Lower lobe of right lung (tissue), 2 donors: ENCODE data around the gene DDX18. TPM values are rescaled to one million over a fixed set of nuclear protein-coding genes. Genes with fewer than 3 reads are reported as not detected.
"Not testable (repeated sequence)": the region's sequence is repeated elsewhere in the genome, so short reads cannot be mapped to it uniquely, and the experiment has no call there.

Experiments
- ATAC-seq, 2 donors: fragments of 200-7000 bp; cut with Tn5 transposase; one replicate each; pipeline ENCODE4 v1.9.1; 2020 to 2022; ENCODE audit warnings: mild to moderate bottlenecking in 2 of 2, moderate library complexity in 2 of 2
- DNase-seq: peaks from one replicate; pipeline ENCODE4 v3.0.0-alpha.2; 2020
- H3K27ac ChIP-seq: fragments of 200-600 bp; one replicate; pipeline ENCODE4 v1.8.0; 2022
- H3K27me3 ChIP-seq: fragments of 200-600 bp; one replicate; pipeline ENCODE4 v1.8.0; 2022; ENCODE audit warnings: low read depth
- H3K36me3 ChIP-seq: fragments of 200-600 bp; one replicate; pipeline ENCODE4 v1.8.0; 2022; ENCODE audit warnings: mild to moderate bottlenecking
- H3K4me1 ChIP-seq: fragments of 200-600 bp; one replicate; pipeline ENCODE4 v1.8.0; 2022
- H3K4me3 ChIP-seq: fragments of 200-600 bp; one replicate; pipeline ENCODE4 v1.8.0; 2022; ENCODE audit warnings: mild to moderate bottlenecking
- H3K9me3 ChIP-seq: fragments of 200-600 bp; one replicate; pipeline ENCODE4 v1.8.0; 2022
- CTCF ChIP-seq: fragments of 200-600 bp; IDR thresholded peaks from one replicate; pipeline ENCODE4 v1.8.0; 2022; ENCODE audit warnings: antibody characterized with exemption, mild to moderate bottlenecking
- intact Hi-C: fragments of 100-400 bp; cut with DNase I; formaldehyde crosslinking; loops from one replicate; pipeline ENCODE4 v1.11.0; 2022
- total RNA-seq: library from RNA; stranded (reverse); fragmentation: NEBNext Ultra II Directional; extraction: Animal tissue kit (Norgen Biotek cat#: 25700); gene quantifications from one replicate; pipeline ENCODE4 v1.2.1, GENCODE V29; 2021
- donor health status: DM: no; HTN: yes; CAD: no; lungs with severe emphysema.

DDX18 gene
- total RNA-seq, 1 donor from 2014 or later = 48.0 TPM

- TF ChIP-seq CTCF = no peak
- H3K27ac ChIP-seq = no peak overlapping the region
- intact Hi-C loops = loop anchor here (10.0 kb wide), 1 partner anchor 192 kb away; no protein-coding TSS in a partner anchor
- H3K27me3 ChIP-seq = no peaks in the 10 kb centered on the region
- peaks cover 8% of the 10 kb centered on the region for H3K36me3 ChIP-seq
- H3K4me1 ChIP-seq = peaks cover 24% of the 10 kb centered on the region
- no peak for ATAC-seq
- no peaks in the 10 kb centered on the region for H3K9me3 ChIP-seq
- no peak for DNase-seq
- no peak overlapping the region for H3K4me3 ChIP-seq
Measured at GRCh38 chr2:117812443-117812842, 2.0 kb upstream of the DDX18 start.

DNA sequence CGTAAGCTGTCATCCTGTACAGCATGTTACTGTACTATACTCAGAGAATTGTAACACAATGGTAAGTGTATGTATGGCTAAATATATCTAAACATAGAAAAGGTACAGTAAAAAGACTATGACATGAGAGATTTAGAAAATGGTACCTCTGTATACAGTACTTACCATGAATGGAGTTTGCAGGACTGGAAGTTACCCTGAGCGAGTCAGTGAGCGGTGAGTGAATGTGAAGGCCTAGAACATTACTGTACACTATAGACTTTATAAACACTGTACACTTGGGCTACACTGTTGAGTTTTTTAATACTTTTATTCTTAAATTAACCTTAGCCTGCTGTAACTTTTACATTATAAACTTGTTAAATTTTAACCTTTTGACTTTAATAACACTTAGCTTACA, 1.5 kb downstream of the DDX18 start:
- intact Hi-C loops = loop anchor here (10.0 kb wide), 1 partner anchor 189 kb away; no protein-coding TSS in a partner anchor
- Histone ChIP-seq H3K36me3 (peaks cover 43% of the 10 kb centered on the region), H3K4me3 (peak overlapping the region; percentile 90), H3K27ac (no peak overlapping the region), H3K27me3 (no peaks in the 10 kb centered on the region), H3K4me1 (peaks cover 25% of the 10 kb centered on the region), H3K9me3 (no peaks in the 10 kb centered on the region)
- no peak for TF ChIP-seq CTCF
- no peak for DNase-seq
- ATAC-seq = no peak

- ATAC-seq = no peak
- intact Hi-C loops = loop anchor here (10.0 kb wide), 1 partner anchor 186 kb away; no protein-coding TSS in a partner anchor
- Histone ChIP-seq H3K27ac (no peak overlapping the region), H3K4me1 (peaks cover 25% of the 10 kb centered on the region), H3K9me3 (no peaks in the 10 kb centered on the region), H3K36me3 (peaks cover 73% of the 10 kb centered on the region), H3K27me3 (no peaks in the 10 kb centered on the region), H3K4me3 (no peak overlapping the region)
- DNase-seq = no peak
- TF ChIP-seq CTCF = no peak
Measured at GRCh38 chr2:117818921-117819320, 4.4 kb downstream of the DDX18 start.

DNA sequence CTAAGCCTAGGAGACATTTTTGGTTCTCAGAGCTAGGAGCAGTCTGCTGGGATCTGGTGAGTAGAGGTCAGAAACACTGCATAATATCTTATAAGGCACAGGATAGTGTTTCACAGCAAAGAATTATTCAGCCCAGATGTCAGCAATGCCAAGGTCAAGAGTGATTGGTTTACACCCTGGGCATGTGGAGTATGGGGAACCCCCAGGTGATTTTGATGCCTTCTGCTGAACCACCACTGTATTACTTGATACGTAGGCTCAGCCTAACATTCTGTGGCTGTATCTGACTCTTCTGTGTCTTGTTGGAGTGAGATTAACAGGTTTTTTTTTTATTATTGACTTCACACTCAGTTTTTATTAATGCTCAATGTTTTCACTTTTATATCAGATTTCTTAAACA, 6.0 kb downstream of the DDX18 start:
- peaks cover 88% of the 10 kb centered on the region for H3K36me3 ChIP-seq
- no peak for ATAC-seq
- no peak for TF ChIP-seq CTCF

DNA sequence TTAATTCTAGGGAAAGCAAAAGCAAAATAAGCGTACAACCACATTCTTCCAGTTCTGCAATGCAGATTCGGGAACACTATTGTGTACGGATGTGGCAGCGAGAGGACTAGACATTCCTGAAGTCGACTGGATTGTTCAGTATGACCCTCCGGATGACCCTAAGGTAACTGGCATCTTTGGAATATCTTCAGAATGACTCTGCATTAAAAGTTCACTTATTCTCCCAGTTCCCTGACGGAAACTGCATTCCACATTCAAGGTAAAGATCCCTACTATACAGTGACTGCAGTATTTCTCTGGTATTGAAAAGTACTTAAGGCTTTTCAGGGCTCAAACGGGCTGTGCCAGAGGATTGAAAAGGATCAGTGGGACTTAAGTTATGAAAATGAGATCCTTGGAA, 10.9 kb downstream of the DDX18 start:
- ATAC-seq = no peak
- peaks cover 100% of the 10 kb centered on the region for H3K36me3 ChIP-seq
- intact Hi-C loops = no loop called here

More for the DNA sequence above, 6.0 kb downstream of the DDX18 start:
- peaks cover 21% of the 10 kb centered on the region for H3K4me1 ChIP-seq
- intact Hi-C loops = no loop called here
- H3K27ac ChIP-seq = no peak overlapping the region
- no peaks in the 10 kb centered on the region for H3K27me3 ChIP-seq
- no peak for DNase-seq
- no peaks in the 10 kb centered on the region for H3K9me3 ChIP-seq
- H3K4me3 ChIP-seq = no peak overlapping the region

DNA sequence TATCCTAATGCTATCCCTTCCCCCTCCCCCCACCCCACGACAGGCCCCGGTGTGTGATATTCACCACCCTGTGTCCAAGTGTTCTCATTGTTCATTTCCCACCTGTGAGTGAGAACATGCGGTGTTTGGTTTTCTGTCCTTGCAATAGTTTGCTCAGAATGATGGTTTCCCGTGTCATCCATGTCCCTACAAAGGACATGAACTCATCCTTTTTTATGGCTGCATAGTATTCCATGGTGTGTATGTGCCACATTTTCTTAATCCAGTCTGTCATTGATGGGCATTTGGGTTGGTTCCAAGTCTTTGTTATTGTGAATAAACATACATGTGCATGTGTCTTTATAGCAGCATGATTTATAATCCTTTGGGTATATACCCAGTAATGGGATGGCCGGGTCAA, 13.0 kb downstream of the DDX18 start:
- H3K27ac ChIP-seq, H3K27me3 ChIP-seq, DNase-seq, H3K4me1 ChIP-seq, H3K4me3 ChIP-seq, ATAC-seq, intact Hi-C loops, H3K9me3 ChIP-seq: not testable (repeated sequence)
- peaks cover 96% of the 10 kb centered on the region for H3K36me3 ChIP-seq

More for the DNA sequence above, 10.9 kb downstream of the DDX18 start:
- Histone ChIP-seq H3K9me3 (no peaks in the 10 kb centered on the region), H3K27me3 (no peaks in the 10 kb centered on the region), H3K27ac (no peak overlapping the region), H3K4me1 (no peaks in the 10 kb centered on the region), H3K4me3 (no peak overlapping the region)
- DNase-seq = no peak
- no peak for TF ChIP-seq CTCF
